Spinal cord (tissue), 10 donors: ENCODE results near the gene ROR1. TPM values are rescaled to one million over a fixed set of nuclear protein-coding genes. Genes with fewer than 3 reads are reported as not detected.

Experiments
- DNase-seq, 6 donors: peaks; one replicate each; pipeline versions ENCODE4 v3.0.0 to v3.0.0-alpha.2; 2013 to 2015; ENCODE audit warnings: low spot score in 6 of 6, low read depth in 4 of 6
- H3K27ac ChIP-seq: one replicate; pipeline ENCODE4 v1.5.1; 2013; ENCODE audit warnings: low read depth, low read length, control low read depth
- H3K27me3 ChIP-seq: one replicate; pipeline ENCODE4 v1.6.1; 2013; ENCODE audit warnings: low read length; ENCODE audit not compliant: control insufficient read depth, insufficient read depth
- H3K36me3 ChIP-seq: one replicate; pipeline ENCODE4 v1.6.1; 2013; ENCODE audit warnings: low read length; ENCODE audit not compliant: control insufficient read depth, insufficient read depth
- H3K4me1 ChIP-seq: one replicate; pipeline ENCODE4 v1.6.1; 2013; ENCODE audit warnings: low read length; ENCODE audit not compliant: control insufficient read depth, insufficient read depth
- H3K4me3 ChIP-seq: one replicate; pipeline ENCODE4 v1.5.1; 2013; ENCODE audit warnings: low read depth, low read length, control low read depth
- H3K9me3 ChIP-seq: one replicate; pipeline ENCODE4 v1.6.1; 2013; ENCODE audit warnings: low read length; ENCODE audit not compliant: control insufficient read depth, insufficient read depth
- WGBS: methylation state at CpG from one replicate; pipeline ENCODE4 v1.1.5; 2013; ENCODE audit warnings: missing lambda C conversion rate; ENCODE audit not compliant: insufficient coverage; 5-methylcytosine and 5-hydroxymethylcytosine counted together
- polyA plus RNA-seq, 2 donors: library from polyadenylated mRNA; unstranded; fragments of 120-200 nt; gene quantifications; one replicate each; pipeline ENCODE4 v1.2.1, GENCODE V29; 2013; ENCODE audit not compliant: insufficient read length in 2 of 2
- total RNA-seq, 2 donors: library from RNA; depleted of rRNA in 1 of 2; stranded (reverse); fragments of 120-200 nt in 1 of 2; fragments of >200 nt in 1 of 2; gene quantifications; one replicate each; pipeline versions ENCODE4 v1.2.3 to v1.2.4, GENCODE V29; 2013 to 2014
- donor health status: healthy.

The ROR1 gene
- total and polyA plus RNA-seq, 4 donors, result 4.0 to 16.5 (median 7.9) TPM

DNA sequence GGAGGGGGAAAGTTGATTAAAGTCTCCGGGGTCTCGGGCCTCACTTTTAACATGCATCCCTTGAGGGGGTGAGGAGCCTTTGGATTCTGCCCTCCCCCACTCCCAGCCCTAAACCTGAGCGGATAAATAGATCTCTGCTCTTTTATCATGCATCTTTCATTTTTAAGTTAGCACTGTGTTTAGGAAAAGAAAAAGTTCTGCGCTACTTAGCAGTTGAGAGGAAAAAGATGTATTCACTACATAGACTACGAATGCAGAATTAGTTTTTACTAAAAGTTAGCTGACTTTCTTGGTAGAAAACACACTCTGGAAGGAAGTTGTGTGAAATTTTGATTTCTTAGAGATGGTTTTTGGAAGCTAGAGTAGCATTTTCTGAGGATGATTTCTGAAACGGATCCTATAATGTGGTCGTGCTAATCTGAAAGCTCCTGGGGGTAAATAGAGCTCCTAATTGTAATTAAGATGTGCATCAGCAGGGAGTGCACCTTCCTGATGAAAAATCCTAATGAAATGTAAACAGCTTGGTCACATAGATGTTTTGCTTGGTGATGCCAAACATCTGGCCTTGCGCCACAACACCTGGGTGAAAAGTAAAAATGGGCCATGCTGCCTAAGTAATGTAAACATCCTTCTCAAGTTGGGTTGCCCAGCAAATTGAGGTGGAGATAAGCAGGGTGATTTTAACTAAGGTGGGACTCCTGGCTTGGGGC, 1.8 kb downstream of the ROR1 start:
- Histone ChIP-seq H3K27ac (peak overlapping the region; percentile 36), H3K9me3 (no peaks in the 10 kb centered on the region), H3K36me3 (no peaks in the 10 kb centered on the region), H3K4me1 (peaks cover 13% of the 10 kb centered on the region), H3K4me3 (peak overlapping the region; percentile 69), H3K27me3 (peaks cover 12% of the 10 kb centered on the region)
- DNase-seq, result peak in 1 of 6 donors; percentile 25
- 59% methylated on average over 3 of the region's 8 CpGs for WGBS

- WGBS, result no CpG with 5 or more reads among the region's 2 CpGs
- H3K27me3 ChIP-seq, result peaks cover 12% of the 10 kb centered on the region
- DNase-seq, result no peak
- no peak overlapping the region for H3K4me3 ChIP-seq
- peaks cover 13% of the 10 kb centered on the region for H3K4me1 ChIP-seq
- H3K9me3 ChIP-seq, result no peaks in the 10 kb centered on the region
- no peak overlapping the region for H3K27ac ChIP-seq
- H3K36me3 ChIP-seq, result no peaks in the 10 kb centered on the region
Observed at GRCh38 chr1:63777286-63777685, 3.5 kb downstream of the ROR1 start.

- Histone ChIP-seq H3K4me3 (no peak overlapping the region), H3K36me3 (no peaks in the 10 kb centered on the region), H3K9me3 (no peaks in the 10 kb centered on the region), H3K4me1 (peaks cover 13% of the 10 kb centered on the region), H3K27me3 (peaks cover 6% of the 10 kb centered on the region), H3K27ac (no peak overlapping the region)
- no peak for DNase-seq
- no CpG with 5 or more reads among the region's 3 CpGs for WGBS
Observed at GRCh38 chr1:63777965-63778880, 4.4 kb downstream of the ROR1 start.

DNA sequence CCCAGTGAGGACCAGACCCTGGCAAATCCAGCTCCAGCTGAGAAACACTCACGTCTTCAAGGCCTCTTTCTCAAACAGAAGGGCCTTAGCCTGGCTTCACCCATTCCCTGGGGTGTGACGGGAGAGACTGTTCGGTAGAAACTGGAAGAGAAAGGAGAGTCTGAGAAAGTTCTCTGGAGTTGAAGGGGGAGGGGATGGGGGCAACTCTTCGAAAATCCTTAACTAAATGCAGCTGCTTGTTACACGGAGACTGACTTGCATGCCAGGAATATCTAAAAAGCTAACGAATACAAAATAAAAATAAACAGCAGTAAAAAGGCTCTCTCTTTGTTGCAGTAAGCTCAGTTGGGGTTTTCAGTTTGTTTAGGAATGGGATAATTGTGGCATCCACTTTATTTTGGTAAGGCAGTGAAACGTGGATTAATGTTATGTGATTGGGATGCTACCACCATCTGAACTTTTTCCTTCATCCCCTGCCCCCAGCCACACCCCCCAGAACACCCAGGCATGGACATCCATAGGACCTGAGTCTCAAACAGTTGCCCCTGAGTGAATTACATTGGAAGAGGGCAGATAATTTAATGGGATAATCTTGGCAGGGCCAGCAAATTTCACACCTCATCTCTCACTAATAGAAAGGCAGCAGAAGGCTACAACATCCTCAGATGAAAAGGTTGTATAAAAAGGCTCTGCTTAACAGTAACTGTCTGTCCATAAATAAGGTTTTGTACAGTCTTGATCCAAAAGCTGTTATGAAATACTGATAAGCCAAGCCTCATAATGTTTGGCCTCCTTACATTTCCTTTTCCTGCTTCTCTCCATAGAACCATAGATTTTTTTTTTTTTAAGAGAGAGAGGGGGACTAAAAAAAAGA, 5.8 kb downstream of the ROR1 start:
- H3K36me3 ChIP-seq, result no peaks in the 10 kb centered on the region
- H3K27ac ChIP-seq, result no peak overlapping the region
- DNase-seq, result peak in 2 of 6 donors; percentile 27 to 34
- H3K4me3 ChIP-seq, result no peak overlapping the region
- H3K27me3 ChIP-seq, result peaks cover 6% of the 10 kb centered on the region
- 48% methylated on average over 2 of the region's 7 CpGs for WGBS
- H3K4me1 ChIP-seq, result peaks cover 8% of the 10 kb centered on the region
- H3K9me3 ChIP-seq, result no peaks in the 10 kb centered on the region

- 60% methylated on average over 2 of the region's 3 CpGs for WGBS
- no peaks in the 10 kb centered on the region for H3K36me3 ChIP-seq
Observed at GRCh38 chr1:63780565-63780964, 6.7 kb downstream of the ROR1 start.

DNA sequence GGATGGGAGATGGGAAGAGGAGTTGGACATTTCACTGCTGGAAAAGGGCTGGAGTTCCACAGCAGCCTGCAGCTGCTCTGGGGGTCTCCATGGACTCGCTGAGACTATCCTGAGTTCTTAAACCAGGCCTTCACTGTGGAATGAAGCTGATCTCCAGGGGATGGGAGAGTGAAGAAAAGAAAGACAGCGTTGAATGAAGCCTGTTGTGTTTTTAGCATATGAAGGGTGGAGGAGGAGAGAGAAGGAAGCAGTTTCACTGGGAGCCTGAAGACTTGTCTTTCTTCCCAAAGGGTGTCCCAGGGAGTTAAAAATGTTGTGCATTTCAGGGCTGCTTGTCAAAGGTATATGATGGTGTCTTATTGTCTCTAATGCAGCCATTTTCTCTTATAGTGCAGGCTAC, 9.2 kb downstream of the ROR1 start:
- no peak for DNase-seq
- WGBS, result 60% methylated on average over 2 of the region's 2 CpGs
- Histone ChIP-seq H3K4me1 (no peaks in the 10 kb centered on the region), H3K9me3 (no peaks in the 10 kb centered on the region), H3K27ac (no peak overlapping the region), H3K36me3 (no peaks in the 10 kb centered on the region), H3K27me3 (no peaks in the 10 kb centered on the region), H3K4me3 (no peak overlapping the region)

More at GRCh38 chr1:63780565-63780964, 6.7 kb downstream of the ROR1 start:
- no peak for DNase-seq
- H3K9me3 ChIP-seq, result no peaks in the 10 kb centered on the region
- H3K4me1 ChIP-seq, result no peaks in the 10 kb centered on the region
- H3K4me3 ChIP-seq, result no peak overlapping the region
- peaks cover 6% of the 10 kb centered on the region for H3K27me3 ChIP-seq
- no peak overlapping the region for H3K27ac ChIP-seq

- Histone ChIP-seq H3K9me3 (no peaks in the 10 kb centered on the region), H3K4me1 (no peaks in the 10 kb centered on the region), H3K27me3 (no peaks in the 10 kb centered on the region), H3K27ac (no peak overlapping the region), H3K4me3 (no peak overlapping the region), H3K36me3 (no peaks in the 10 kb centered on the region)
- DNase-seq, result no peak
Observed at GRCh38 chr1:63784083-63784482, 10.3 kb downstream of the ROR1 start.

DNA sequence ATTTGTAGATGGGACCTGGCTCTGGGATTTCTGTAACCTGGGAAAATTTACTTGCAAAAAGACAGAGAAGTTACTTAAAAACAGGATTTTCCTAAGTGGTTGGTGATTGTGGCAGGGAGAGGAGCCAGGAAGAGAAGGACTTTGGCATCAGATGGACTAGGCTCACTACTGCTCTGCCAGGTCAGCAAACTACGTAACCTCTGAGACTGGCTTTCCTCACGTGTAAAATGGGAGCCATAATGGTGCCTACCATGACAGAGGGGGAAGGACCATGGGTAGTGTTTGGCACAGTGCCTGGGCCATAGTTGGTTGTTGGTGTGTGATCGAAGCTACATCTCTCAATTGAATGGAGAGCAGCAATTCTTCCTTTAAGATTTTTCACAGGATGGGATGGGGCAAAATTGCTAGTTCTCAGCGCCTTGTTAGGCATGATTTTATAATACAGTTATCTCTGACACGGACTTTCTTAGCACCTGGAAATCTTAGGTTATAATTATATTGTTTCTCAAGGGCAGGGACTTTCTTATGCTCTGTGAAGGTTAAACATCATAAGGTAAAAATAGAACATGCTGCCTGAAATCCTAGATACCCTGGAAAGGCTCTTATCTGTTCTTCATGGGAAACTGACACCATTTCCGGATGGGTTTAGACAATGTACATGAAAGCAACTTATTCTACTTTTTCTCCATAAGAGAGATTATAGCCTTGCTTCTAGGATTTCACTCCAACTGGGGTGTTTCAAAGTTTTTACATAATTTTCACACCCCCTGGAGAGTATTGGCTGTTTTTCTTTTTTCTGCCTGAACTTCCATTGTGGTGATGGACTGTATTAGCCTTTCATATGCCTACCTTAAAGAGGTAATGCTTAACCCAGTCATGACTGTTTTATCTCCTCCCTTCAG, 10.9 kb downstream of the ROR1 start:
- Histone ChIP-seq H3K27me3 (no peaks in the 10 kb centered on the region), H3K36me3 (no peaks in the 10 kb centered on the region), H3K9me3 (no peaks in the 10 kb centered on the region), H3K4me1 (no peaks in the 10 kb centered on the region), H3K4me3 (no peak overlapping the region), H3K27ac (no peak overlapping the region)
- 72% methylated on average over 4 of the region's 6 CpGs for WGBS
- no peak for DNase-seq
